Measurements from ENCODE around the gene NR1D1. TPM values are rescaled to one million over a fixed set of nuclear protein-coding genes. Genes with fewer than 3 reads are reported as not detected.

The NR1D1 gene
- total RNA-seq, 1 experiment from 2014 or later: 8.8 TPM

- Histone ChIP-seq H3K4me3 (ENCODE audit: low read depth in 2 of 2, low read length in 2 of 2) (no peak overlapping the region), H3K36me3 (ENCODE audit: control insufficient read depth, insufficient read depth, low read length) (0 out of 2 replicates have a peak, but pooled peaks cover 2% of the 10 kb centered on the region), H3K27ac (ENCODE audit: low read length) (no peak overlapping the region), H3K4me1 (ENCODE audit: control insufficient read depth, insufficient read depth, low read length) (peaks cover 26% of the 10 kb centered on the region), H3K27me3 (ENCODE audit: control insufficient read depth, insufficient read depth, low read length) (no peaks in the 10 kb centered on the region), H3K9me3 (ENCODE audit: control insufficient read depth, insufficient read depth, low read depth, low read length) (no peaks in the 10 kb centered on the region)
- in situ Hi-C loops (cut with HindIII; ENCODE audit: low pct_unique_long_range_greater_than_20kb, low sequenced_read_pairs): no loop called here
- intact Hi-C loops (cut with micrococcal nuclease; ENCODE audit: unreplicated experiment): no loop called here
- BruUV-seq (replicated peaks): no TSS peak
- ChIA-PET CTCF (no interaction called here), POLR2A (interaction anchor here (0.6 kb wide), 1 partner anchor 174 kb away, joined by 3 read pairs; no protein-coding TSS in a partner anchor)
- TF ChIP-seq POLR2AphosphoS5 (IDR thresholded peaks at IDR 0.05; ENCODE audit: low read depth, low read length) (no peak), TCF7L2 (IDR thresholded peaks at IDR 0.05; ENCODE audit: low read depth, low read length) (no peak), REST (IDR thresholded peaks at IDR 0.05; ENCODE audit: insufficient read depth in 1 of 2, low read depth in 2 of 2, low read length in 1 of 2) (no peak), SIN3A (IDR thresholded peaks at IDR 0.05; ENCODE audit: borderline replicate concordance, insufficient read depth, low read depth, low read length) (no peak)
- TF ChIP-seq, protein P1, sequence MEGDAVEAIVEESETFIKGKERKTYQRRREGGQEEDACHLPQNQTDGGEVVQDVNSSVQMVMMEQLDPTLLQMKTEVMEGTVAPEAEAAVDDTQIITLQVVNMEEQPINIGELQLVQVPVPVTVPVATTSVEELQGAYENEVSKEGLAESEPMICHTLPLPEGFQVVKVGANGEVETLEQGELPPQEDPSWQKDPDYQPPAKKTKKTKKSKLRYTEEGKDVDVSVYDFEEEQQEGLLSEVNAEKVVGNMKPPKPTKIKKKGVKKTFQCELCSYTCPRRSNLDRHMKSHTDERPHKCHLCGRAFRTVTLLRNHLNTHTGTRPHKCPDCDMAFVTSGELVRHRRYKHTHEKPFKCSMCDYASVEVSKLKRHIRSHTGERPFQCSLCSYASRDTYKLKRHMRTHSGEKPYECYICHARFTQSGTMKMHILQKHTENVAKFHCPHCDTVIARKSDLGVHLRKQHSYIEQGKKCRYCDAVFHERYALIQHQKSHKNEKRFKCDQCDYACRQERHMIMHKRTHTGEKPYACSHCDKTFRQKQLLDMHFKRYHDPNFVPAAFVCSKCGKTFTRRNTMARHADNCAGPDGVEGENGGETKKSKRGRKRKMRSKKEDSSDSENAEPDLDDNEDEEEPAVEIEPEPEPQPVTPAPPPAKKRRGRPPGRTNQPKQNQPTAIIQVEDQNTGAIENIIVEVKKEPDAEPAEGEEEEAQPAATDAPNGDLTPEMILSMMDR (IDR thresholded peaks at IDR 0.05): no peak
- DNase-seq (ENCODE audit: low read depth, low spot score) (no peak), ATAC-seq (no peak)
Observed at GRCh38 chr17:40095944-40096791, 4.2 kb downstream of the NR1D1 start.

DNA sequence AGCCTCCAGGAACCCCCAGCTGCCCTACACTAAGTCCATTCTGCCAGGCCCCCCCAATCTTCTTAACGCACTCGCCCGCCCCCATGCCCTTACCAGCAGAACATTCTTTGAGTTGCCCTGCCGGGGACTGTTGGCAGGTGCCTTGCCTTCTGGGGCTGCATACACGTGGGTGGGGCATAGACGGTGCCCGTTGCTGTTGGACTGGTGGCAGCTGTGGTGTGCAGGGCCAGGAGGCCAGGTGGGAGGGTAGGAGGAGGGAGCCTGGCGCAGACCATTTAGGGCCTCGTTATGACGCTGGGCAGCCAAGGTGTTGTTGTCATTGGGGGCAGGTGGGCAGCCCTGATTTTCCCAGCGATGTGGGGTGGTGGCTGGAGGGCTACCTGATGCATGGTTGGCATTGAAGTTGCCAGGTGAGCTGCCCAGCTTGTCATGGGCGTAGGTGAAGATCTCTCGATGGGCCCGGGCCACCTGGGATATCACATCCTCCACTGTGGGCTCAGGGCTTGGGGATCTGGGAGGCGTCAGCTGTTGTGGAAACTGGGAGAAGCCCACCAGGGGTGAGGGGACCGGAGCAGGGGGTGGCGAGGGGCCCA lies 4.9 kb downstream of the NR1D1 start:
- CTCF ChIA-PET: no interaction called here
- no peaks in the 10 kb centered on the region for H3K9me3 ChIP-seq (ENCODE audit: control insufficient read depth, insufficient read depth, low read depth, low read length)
- H3K4me1 ChIP-seq (ENCODE audit: control insufficient read depth, insufficient read depth, low read length): peaks cover 25% of the 10 kb centered on the region
- in situ Hi-C loops (cut with HindIII; ENCODE audit: low pct_unique_long_range_greater_than_20kb, low sequenced_read_pairs) (no loop called here), intact Hi-C loops (cut with micrococcal nuclease; ENCODE audit: unreplicated experiment) (no loop called here)
- BruUV-seq (replicated peaks): no TSS peak
- POLR2A ChIA-PET: no interaction called here
- ATAC-seq: no peak
- H3K27me3 ChIP-seq (ENCODE audit: control insufficient read depth, insufficient read depth, low read length): no peaks in the 10 kb centered on the region
- no peak overlapping the region for H3K4me3 ChIP-seq (ENCODE audit: low read depth in 2 of 2, low read length in 2 of 2)
- DNase-seq (ENCODE audit: low read depth, low spot score): no peak
- H3K27ac ChIP-seq (ENCODE audit: low read length): no peak overlapping the region
- H3K36me3 ChIP-seq (ENCODE audit: control insufficient read depth, insufficient read depth, low read length): 0 out of 2 replicates have a peak, but pooled peaks cover 2% of the 10 kb centered on the region
- TF ChIP-seq POLR2AphosphoS5 (IDR thresholded peaks at IDR 0.05; ENCODE audit: low read depth, low read length) (no peak), REST (IDR thresholded peaks at IDR 0.05; ENCODE audit: insufficient read depth in 1 of 2, low read depth in 2 of 2, low read length in 1 of 2) (no peak), SIN3A (IDR thresholded peaks at IDR 0.05; ENCODE audit: borderline replicate concordance, insufficient read depth, low read depth, low read length) (no peak), TCF7L2 (IDR thresholded peaks at IDR 0.05; ENCODE audit: low read depth, low read length) (no peak)
- TF ChIP-seq, protein P1 (IDR thresholded peaks at IDR 0.05): no peak
